ENCODE measurements around the gene ZFAND6. TPM values are rescaled to one million over a fixed set of nuclear protein-coding genes. Genes with fewer than 3 reads are reported as not detected.
"Not testable (repeated sequence)": the region's sequence is repeated elsewhere in the genome, so short reads cannot be mapped to it uniquely, and the experiment has no call there.

The ZFAND6 gene
- total RNA-seq, 4 donors from 2014 or later = 75.9 to 154 (median 81.0) TPM

GRCh38 chr15:80155001-80155377, 95.5 kb downstream of the ZFAND6 start:
- Histone ChIP-seq H3K4me3 (no peak overlapping the region), H3K27me3 (no peaks in the 10 kb centered on the region), H3K36me3 (peaks cover 0 to 7% (median 0%) of the 10 kb centered on the region in 3 donors), H3K9me3 (no peaks in the 10 kb centered on the region), H3K4me1 (peaks cover 0 to 16% (median 2%) of the 10 kb centered on the region in 4 donors), H3K27ac (no peak overlapping the region)
- no peak for TF ChIP-seq POLR2A (IDR thresholded peaks at IDR 0.05)
- TF ChIP-seq, protein P1, sequence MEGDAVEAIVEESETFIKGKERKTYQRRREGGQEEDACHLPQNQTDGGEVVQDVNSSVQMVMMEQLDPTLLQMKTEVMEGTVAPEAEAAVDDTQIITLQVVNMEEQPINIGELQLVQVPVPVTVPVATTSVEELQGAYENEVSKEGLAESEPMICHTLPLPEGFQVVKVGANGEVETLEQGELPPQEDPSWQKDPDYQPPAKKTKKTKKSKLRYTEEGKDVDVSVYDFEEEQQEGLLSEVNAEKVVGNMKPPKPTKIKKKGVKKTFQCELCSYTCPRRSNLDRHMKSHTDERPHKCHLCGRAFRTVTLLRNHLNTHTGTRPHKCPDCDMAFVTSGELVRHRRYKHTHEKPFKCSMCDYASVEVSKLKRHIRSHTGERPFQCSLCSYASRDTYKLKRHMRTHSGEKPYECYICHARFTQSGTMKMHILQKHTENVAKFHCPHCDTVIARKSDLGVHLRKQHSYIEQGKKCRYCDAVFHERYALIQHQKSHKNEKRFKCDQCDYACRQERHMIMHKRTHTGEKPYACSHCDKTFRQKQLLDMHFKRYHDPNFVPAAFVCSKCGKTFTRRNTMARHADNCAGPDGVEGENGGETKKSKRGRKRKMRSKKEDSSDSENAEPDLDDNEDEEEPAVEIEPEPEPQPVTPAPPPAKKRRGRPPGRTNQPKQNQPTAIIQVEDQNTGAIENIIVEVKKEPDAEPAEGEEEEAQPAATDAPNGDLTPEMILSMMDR (IDR thresholded peaks at IDR 0.05) = no peak
- DNase-seq = no peak

DNA sequence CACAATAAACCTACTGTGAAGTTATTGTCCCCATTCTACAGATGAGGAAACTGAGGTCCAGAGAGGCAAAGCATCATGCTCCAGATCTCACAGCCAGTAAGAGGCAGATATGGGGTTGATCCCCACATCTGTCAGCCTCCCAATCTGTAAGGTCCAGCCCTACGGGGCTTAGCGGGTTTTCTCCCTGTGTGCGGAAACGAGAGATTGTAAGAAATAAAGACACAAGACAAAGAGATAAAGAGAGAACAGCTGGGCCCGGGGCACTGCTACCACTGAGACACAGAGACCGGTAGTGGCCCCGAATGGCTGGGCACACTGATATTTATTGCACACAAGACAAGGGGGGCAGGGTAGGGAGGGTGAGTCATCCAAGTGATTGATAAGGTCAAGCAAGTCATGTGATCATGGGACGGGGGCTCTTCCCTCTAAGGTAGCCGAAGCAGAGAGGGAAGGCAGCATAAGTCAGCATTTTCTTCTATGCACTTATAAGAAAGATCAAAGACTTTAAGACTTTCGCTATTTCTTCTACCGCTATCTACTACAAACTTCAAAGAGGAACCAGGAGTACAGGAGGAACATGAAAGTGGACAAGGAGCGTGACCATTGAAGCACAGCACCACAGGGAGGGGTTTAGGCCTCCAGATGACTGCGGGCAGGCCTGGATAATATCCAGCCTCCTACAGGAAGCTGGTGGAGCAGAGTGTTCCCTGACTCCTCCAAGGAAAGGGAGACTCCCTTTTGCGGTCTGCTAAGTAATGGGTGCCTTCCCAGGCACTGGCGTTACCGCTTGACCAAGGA, 96.1 kb downstream of the ZFAND6 start:
- H3K36me3 ChIP-seq, H3K4me3 ChIP-seq, H3K27me3 ChIP-seq, H3K9me3 ChIP-seq, H3K27ac ChIP-seq, DNase-seq: not testable (repeated sequence)
- H3K4me1 ChIP-seq = peaks cover 0 to 22% (median 8%) of the 10 kb centered on the region in 4 donors

DNA sequence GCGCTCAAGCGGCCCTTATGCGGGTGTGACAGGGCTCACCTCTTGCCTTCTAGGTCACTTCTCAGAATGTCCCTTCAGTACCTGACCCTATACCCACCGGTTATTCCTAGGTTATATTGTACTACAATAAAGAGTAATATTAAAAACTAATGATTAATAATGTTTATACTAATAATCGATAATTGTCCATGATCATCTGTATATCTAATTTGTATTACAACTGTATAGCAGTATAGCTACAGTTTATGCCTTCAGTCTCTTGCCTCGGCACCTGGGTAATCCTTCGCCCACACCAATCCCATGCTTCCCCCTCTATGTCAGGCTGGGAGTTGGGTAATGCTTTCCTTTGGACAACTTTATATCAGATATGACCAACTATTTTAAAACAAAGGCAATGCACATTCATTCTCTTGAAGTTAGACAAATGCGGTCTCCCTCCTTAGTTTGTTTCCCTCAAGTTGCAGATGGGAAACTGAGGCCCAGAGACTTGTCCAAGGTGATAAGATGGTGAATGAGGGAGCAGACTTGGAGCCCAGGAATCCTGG, 96.8 kb downstream of the ZFAND6 start:
- no peak for TF ChIP-seq POLR2A (IDR thresholded peaks at IDR 0.05)
- TF ChIP-seq, protein P1 (IDR thresholded peaks at IDR 0.05) = no peak
- peaks cover 0 to 27% (median 12%) of the 10 kb centered on the region in 4 donors for H3K4me1 ChIP-seq
- no peaks in the 10 kb centered on the region for H3K27me3 ChIP-seq
- no peaks in the 10 kb centered on the region for H3K9me3 ChIP-seq
- no peak for DNase-seq
- H3K27ac ChIP-seq = no peak overlapping the region
- H3K36me3 ChIP-seq = peaks cover 0 to 7% (median 0%) of the 10 kb centered on the region in 3 donors
- H3K4me3 ChIP-seq = no peak overlapping the region

DNA sequence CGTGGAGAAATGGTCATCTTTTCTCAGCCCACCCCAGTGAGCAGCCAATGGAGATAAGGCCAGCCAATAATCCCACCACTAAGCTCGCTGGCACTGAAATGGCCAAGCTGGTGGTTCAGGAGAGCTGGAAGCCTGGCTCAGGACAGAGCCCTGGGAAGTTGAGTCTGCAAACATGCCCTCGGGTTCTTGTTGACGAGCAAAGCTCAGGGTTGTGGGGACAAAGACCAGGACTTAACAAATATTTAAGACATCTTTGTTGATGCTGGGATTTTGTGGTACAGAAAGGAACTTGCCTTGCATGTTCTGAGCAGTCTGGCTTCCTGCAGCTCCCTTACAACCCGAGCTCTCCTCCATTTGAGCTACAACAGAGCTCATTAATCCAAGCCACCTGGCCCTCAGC, 97.7 kb downstream of the ZFAND6 start:
- no peak for DNase-seq
- Histone ChIP-seq H3K4me3 (no peak overlapping the region), H3K4me1 (peaks cover 0 to 29% (median 12%) of the 10 kb centered on the region in 4 donors), H3K27me3 (no peaks in the 10 kb centered on the region), H3K27ac (no peak overlapping the region), H3K36me3 (peaks cover 0 to 7% (median 0%) of the 10 kb centered on the region in 3 donors), H3K9me3 (no peaks in the 10 kb centered on the region)
- TF ChIP-seq, protein P1 (IDR thresholded peaks at IDR 0.05) = no peak
- no peak for TF ChIP-seq POLR2A (IDR thresholded peaks at IDR 0.05)

- Histone ChIP-seq H3K27ac (no peak overlapping the region), H3K27me3 (no peaks in the 10 kb centered on the region), H3K36me3 (peaks cover 0 to 13% (median 0%) of the 10 kb centered on the region in 3 donors), H3K9me3 (no peaks in the 10 kb centered on the region), H3K4me3 (no peak overlapping the region), H3K4me1 (peaks cover 0 to 24% (median 12%) of the 10 kb centered on the region in 4 donors)
- TF ChIP-seq, protein P1 (IDR thresholded peaks at IDR 0.05) = no peak
- TF ChIP-seq POLR2A (IDR thresholded peaks at IDR 0.05) = no peak
- no peak for DNase-seq
Measured at GRCh38 chr15:80159301-80159700, 99.8 kb downstream of the ZFAND6 start.

All from Peyer's patch (tissue), 4 donors.